Measurements from ENCODE around the gene SIRT5.

Gene SIRT5

GRCh38 chr6:13538084-13538483 is 36.3 kb upstream of the SIRT5 start:
- peak; percentile 64 to 69 for DNase-seq (ENCODE audit: low read depth in 1 of 2, low spot score in 1 of 2)
- in situ Hi-C loops (cut with HindIII; ENCODE audit: low pct_unique_long_range_greater_than_20kb, low sequenced_read_pairs), result no loop called here
- TF ChIP-seq JUND (IDR thresholded peaks at IDR 0.05; ENCODE audit: low read depth), result no peak

DNA sequence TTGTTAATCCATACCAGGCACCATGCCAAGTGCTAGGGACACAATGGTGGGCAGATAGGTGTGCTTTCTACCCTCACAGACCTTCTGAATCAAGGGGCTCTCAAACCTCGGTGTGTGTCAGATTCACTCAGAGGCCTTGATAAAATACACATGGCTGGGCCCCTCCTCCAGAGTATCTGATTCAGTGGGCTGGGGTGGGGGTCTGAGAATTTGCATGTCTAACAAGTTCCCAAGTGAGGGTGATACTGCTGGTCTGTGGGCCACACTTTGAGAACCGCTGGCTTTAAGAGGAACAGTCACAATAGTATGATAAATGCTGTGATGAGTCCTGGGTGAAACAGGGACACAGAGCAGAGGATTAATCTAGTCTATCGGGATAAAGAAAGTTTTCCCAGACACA is 35.8 kb upstream of the SIRT5 start:
- in situ Hi-C loops (cut with HindIII; ENCODE audit: low pct_unique_long_range_greater_than_20kb, low sequenced_read_pairs), result no loop called here
- TF ChIP-seq JUND (IDR thresholded peaks at IDR 0.05; ENCODE audit: low read depth), result no peak
- DNase-seq (ENCODE audit: low read depth in 1 of 2, low spot score in 1 of 2), result no peak

DNA sequence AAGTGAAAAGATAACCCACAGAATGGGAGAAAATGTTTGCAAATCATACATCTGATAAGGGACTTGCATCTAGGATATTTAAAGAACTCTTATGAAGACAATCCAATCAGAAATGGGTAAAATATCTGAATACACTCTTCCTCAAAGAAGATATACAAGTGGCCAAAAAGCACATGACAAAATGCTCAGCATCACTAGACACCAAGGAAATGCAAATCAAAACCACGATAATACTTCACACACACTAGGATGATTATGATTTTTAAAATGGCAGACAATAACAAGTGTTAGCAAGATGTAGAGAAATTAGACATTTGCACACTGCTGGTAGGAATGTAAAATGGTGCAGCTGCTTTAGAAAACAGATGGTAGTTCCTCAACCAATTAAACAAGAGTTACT is 34.8 kb upstream of the SIRT5 start:
- no peak for TF ChIP-seq JUND (IDR thresholded peaks at IDR 0.05; ENCODE audit: low read depth)
- peak in 1 of 2 experiments; percentile 43 for DNase-seq (ENCODE audit: low read depth in 1 of 2, low spot score in 1 of 2)
- in situ Hi-C loops (cut with HindIII; ENCODE audit: low pct_unique_long_range_greater_than_20kb, low sequenced_read_pairs), result no loop called here

DNA sequence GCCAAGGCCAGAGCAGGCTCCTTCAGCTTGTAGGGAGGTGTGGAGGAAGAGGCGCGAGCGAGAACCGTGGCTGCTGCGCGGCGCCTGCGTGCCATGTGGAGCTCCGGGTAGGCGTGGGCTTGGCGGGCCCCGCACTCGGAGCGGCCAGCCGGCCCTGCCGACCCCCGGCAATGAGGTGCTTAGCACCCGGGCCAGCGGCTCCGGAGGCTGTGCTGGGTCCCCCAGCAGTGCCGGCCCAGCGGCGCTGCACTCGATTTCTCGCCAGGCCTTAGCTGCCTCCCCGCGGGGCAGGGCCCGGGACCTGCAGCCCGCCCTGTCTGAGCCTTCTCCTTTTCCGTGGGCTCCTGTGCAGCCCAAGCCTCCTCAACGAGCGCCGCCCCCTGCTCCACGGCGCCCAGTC is 32.9 kb upstream of the SIRT5 start:
- no peak for TF ChIP-seq JUND (IDR thresholded peaks at IDR 0.05; ENCODE audit: low read depth)
- in situ Hi-C loops (cut with HindIII; ENCODE audit: low pct_unique_long_range_greater_than_20kb, low sequenced_read_pairs), result no loop called here
- no peak for DNase-seq (ENCODE audit: low read depth in 1 of 2, low spot score in 1 of 2)

GRCh38 chr6:13544454-13545186 is 29.8 kb upstream of the SIRT5 start:
- no peak for DNase-seq (ENCODE audit: low read depth in 1 of 2, low spot score in 1 of 2)
- TF ChIP-seq JUND (IDR thresholded peaks at IDR 0.05; ENCODE audit: low read depth), result no peak
- in situ Hi-C loops (cut with HindIII; ENCODE audit: low pct_unique_long_range_greater_than_20kb, low sequenced_read_pairs), result no loop called here

DNA sequence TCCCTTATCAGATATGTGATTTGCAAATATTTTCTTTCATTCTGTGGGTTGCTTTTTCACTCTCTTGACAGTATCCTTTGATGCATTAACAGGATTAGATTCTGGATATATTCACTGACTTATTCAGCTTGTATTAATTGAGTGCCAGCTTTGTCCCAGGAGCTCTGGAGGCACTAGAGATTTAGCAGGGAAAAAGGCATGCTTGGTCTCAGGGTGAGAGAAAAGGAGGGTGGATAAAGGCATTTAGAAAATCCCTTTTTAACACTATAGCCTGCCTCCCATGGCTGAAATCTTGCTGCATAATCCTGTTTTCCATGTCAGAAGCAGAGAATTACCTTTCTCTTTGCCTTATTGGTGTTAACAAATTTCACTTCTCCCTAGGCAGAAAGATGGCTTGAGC is 28.5 kb upstream of the SIRT5 start:
- TF ChIP-seq JUND (IDR thresholded peaks at IDR 0.05; ENCODE audit: low read depth), result no peak
- no peak for DNase-seq (ENCODE audit: low read depth in 1 of 2, low spot score in 1 of 2)
- in situ Hi-C loops (cut with HindIII; ENCODE audit: low pct_unique_long_range_greater_than_20kb, low sequenced_read_pairs), result no loop called here

GRCh38 chr6:13548500-13549210 is 25.7 kb upstream of the SIRT5 start:
- DNase-seq (ENCODE audit: low read depth in 1 of 2, low spot score in 1 of 2), result no peak
- in situ Hi-C loops (cut with HindIII; ENCODE audit: low pct_unique_long_range_greater_than_20kb, low sequenced_read_pairs), result no loop called here

GRCh38 chr6:13550656-13551055 is 23.7 kb upstream of the SIRT5 start:
- in situ Hi-C loops (cut with HindIII; ENCODE audit: low pct_unique_long_range_greater_than_20kb, low sequenced_read_pairs), result no loop called here
- no peak for TF ChIP-seq JUND (IDR thresholded peaks at IDR 0.05; ENCODE audit: low read depth)
- no peak for DNase-seq (ENCODE audit: low read depth in 1 of 2, low spot score in 1 of 2)

More at GRCh38 chr6:13548500-13549210, 25.7 kb upstream of the SIRT5 start:
- TF ChIP-seq JUND (IDR thresholded peaks at IDR 0.05; ENCODE audit: low read depth), result no peak

DNA sequence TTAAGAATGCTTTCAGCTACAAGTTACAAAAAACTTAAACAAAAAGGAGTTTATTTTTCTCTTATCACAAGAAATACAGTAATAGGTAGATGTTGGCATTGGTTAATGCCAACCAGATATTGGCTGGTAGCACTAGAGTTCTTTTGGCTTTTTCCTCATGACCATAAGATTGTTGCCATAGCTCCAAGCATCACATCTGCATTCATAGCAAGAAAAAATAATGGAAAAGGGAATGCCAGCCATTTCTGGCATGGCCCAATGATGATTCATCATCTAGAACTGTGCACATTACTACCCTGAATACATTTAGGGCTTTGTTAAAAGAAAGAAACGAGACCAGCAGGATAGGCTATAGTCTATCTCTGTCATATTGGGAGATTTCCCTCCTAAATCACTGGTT is 20.8 kb upstream of the SIRT5 start:
- in situ Hi-C loops (cut with HindIII; ENCODE audit: low pct_unique_long_range_greater_than_20kb, low sequenced_read_pairs), result no loop called here
- no peak for DNase-seq (ENCODE audit: low read depth in 1 of 2, low spot score in 1 of 2)
- no peak for TF ChIP-seq JUND (IDR thresholded peaks at IDR 0.05; ENCODE audit: low read depth)

GRCh38 chr6:13554929-13555333 is 19.5 kb upstream of the SIRT5 start:
- DNase-seq (ENCODE audit: low read depth in 1 of 2, low spot score in 1 of 2), result no peak
- no peak for TF ChIP-seq JUND (IDR thresholded peaks at IDR 0.05; ENCODE audit: low read depth)
- in situ Hi-C loops (cut with HindIII; ENCODE audit: low pct_unique_long_range_greater_than_20kb, low sequenced_read_pairs), result no loop called here

DNA sequence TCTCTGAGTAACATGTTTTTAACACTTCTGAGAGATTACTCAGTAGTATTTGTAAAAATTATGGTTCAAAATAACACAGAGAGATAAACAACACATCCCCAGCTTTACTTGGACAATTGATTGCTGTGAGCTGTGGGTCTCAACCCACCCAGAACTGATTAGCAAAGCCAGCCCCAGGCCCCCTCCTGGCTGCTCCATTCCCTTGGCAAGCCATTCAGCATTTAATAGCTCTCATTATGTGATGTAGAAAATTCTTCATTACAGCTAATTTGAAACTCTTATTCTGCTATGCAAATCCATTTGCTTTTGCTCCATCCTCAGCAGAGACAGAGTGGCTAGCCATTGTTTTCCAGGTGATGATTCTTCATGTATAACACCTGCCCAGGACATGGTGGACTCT is 16.6 kb upstream of the SIRT5 start:
- in situ Hi-C loops (cut with HindIII; ENCODE audit: low pct_unique_long_range_greater_than_20kb, low sequenced_read_pairs), result no loop called here
- no peak for DNase-seq (ENCODE audit: low read depth in 1 of 2, low spot score in 1 of 2)
- TF ChIP-seq JUND (IDR thresholded peaks at IDR 0.05; ENCODE audit: low read depth), result no peak

- in situ Hi-C loops (cut with HindIII; ENCODE audit: low pct_unique_long_range_greater_than_20kb, low sequenced_read_pairs), result no loop called here
- no peak for DNase-seq (ENCODE audit: low read depth in 1 of 2, low spot score in 1 of 2)
- TF ChIP-seq JUND (IDR thresholded peaks at IDR 0.05; ENCODE audit: low read depth), result no peak
Measured at GRCh38 chr6:13558718-13559117, 15.7 kb upstream of the SIRT5 start.

DNA sequence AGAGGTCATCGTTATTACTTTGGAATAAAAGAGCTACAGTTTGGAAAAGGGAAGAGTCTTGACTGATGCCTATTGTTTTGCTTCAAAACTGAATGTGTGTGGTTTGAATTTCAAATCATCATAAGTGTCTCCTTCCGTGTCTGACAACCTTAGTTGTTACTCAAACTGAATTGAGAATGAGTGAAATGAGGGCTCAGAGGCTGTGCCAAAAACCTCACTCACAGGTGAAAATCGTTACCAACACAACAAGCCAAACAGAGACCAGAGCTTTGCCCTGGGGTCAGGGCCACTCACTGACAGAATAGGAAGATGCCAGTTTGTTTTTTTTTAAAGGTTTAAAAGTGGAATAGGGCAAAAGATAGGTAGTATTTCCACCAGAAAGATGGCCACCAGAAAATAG is 15.2 kb upstream of the SIRT5 start:
- DNase-seq (ENCODE audit: low read depth in 1 of 2, low spot score in 1 of 2), result no peak
- in situ Hi-C loops (cut with HindIII; ENCODE audit: low pct_unique_long_range_greater_than_20kb, low sequenced_read_pairs), result no loop called here
- no peak for TF ChIP-seq JUND (IDR thresholded peaks at IDR 0.05; ENCODE audit: low read depth)

Data from T47D (cell line).